Measurements from ENCODE around the gene NEMP1.

DNA sequence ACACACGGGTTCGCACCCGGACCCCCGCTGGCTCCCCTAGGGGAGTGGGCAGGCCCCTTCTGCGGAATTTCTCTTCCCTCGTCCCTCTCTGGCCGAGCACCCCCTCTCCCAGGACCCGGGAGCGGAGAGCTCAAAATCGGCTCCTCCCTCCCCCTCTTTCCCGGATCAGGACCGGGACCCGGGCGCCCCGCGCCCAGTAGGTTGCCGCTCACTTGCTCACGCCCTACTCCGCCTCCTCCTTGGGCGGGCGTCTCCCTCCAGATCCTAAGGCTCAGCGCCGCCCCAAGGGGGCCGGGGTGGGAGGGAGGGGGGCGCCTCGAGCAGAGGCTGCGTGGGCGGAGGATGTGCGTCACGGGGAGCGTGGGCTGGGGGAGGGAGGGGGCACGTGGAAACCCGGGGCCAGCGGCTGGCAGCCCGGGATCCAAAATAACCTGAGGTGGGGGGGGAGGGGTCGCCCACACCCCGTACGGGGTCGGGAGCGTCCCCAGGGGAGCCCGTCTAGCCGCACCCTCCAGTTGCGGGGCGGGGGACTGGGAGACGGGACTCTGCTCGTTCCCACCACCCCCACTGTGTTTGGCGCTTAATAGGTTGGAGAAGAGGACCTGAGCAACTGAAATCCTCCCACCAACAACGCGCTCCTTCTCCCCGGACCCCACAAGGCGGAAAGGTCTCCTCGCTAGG is 8.6 kb upstream of the NEMP1 start:
- no peak for TF ChIP-seq CTCF (conservative IDR thresholded peaks at IDR 0.05 in 1 of 2, IDR thresholded peaks at IDR 0.05 in 1 of 2; ENCODE audit: low read depth in 1 of 2, low read length in 2 of 2)
- TF ChIP-seq EZH2 (IDR thresholded peaks at IDR 0.05; ENCODE audit: low read length, missing control alignments), result no peak

All from fibroblast of lung (primary cell).